Panc1 (cell line): Measurements from ENCODE around the gene LY86. TPM values are rescaled to one million over a fixed set of nuclear protein-coding genes. Genes with fewer than 3 reads are reported as not detected.

Source experiments
- ATAC-seq: fragments of 200-7000 bp; cut with Tn5 transposase; 2 replicates; pipeline ENCODE4 v1.9.1; 2020; ENCODE audit warnings: mild to moderate bottlenecking, moderate library complexity
- BruUV-seq: library from RNA; stranded (reverse); fragments of 400-500 nt; replicated peaks from 2 replicates; lab custom pipeline; 2021; lab: Mats Ljungman, UMichigan
- CTCF ChIA-PET: fragments of 300-600 bp; sonication (Branson Sonifier 250); formaldehyde crosslinking; loops from one replicate; lab custom pipeline; 2022; ENCODE audit warnings: antibody characterized with exemption; lab: Charles Lee
- POLR2A ChIA-PET: fragments of 300-600 bp; sonication (Branson Sonifier 250); formaldehyde crosslinking; loops from one replicate; lab custom pipeline; 2022; ENCODE audit warnings: antibody characterized with exemption; lab: Charles Lee
- DNase-seq: peaks from one replicate; pipeline ENCODE4 v3.0.0-alpha.2; 2010; ENCODE audit warnings: low read depth, low spot score
- H3K27ac ChIP-seq: 2 replicates; pipeline ENCODE4 v1.5.1; 2011; ENCODE audit warnings: mild to moderate bottlenecking, low read length, inconsistent platforms
- H3K27me3 ChIP-seq: fragments of 200-500 bp; sonication (Bioruptor generic); 2 replicates; pipeline ENCODE4 v1.6.0; 2014; ENCODE audit warnings: low read length, inconsistent platforms; ENCODE audit not compliant: control insufficient read depth, insufficient read depth
- H3K36me3 ChIP-seq: fragments of 200-500 bp; sonication (Bioruptor generic); 2 replicates; pipeline ENCODE4 v1.5.1; 2014; ENCODE audit warnings: inconsistent platforms, mild to moderate bottlenecking, low read length, moderate library complexity; ENCODE audit not compliant: control insufficient read depth, insufficient read depth
- H3K4me1 ChIP-seq: 2 replicates; pipeline ENCODE4 v1.5.1; 2011; ENCODE audit warnings: inconsistent platforms, mild to moderate bottlenecking, low read length, moderate library complexity; ENCODE audit not compliant: control insufficient read depth, insufficient read depth
- H3K4me3 ChIP-seq, 2 experiments: 2 replicates each; pipeline ENCODE4 v1.5.1; 2011 to 2012; ENCODE audit warnings: low read depth in 2 of 2, low read length in 2 of 2, mild to moderate bottlenecking in 2 of 2, inconsistent platforms in 1 of 2, moderate library complexity in 1 of 2
- H3K9me3 ChIP-seq: fragments of 200-500 bp; sonication (Bioruptor generic); 2 replicates; pipeline ENCODE4 v1.5.1; 2014; ENCODE audit warnings: low read depth, mild to moderate bottlenecking, inconsistent platforms, low read length, moderate library complexity; ENCODE audit not compliant: control insufficient read depth, insufficient read depth
- POLR2AphosphoS5 ChIP-seq: IDR thresholded peaks from 2 replicates; pipeline ENCODE4 v1.6.1; 2012; ENCODE audit warnings: mild to moderate bottlenecking, low read depth, low read length, moderate library complexity
- REST ChIP-seq, 2 experiments: IDR thresholded peaks; 2 replicates each; pipeline ENCODE4 v1.6.1; 2011 to 2012; ENCODE audit warnings: low read depth in 2 of 2, control low read depth in 1 of 2, low read length in 1 of 2, mild to moderate bottlenecking in 1 of 2, moderate library complexity in 1 of 2; ENCODE audit not compliant: insufficient read depth in 1 of 2
- SIN3A ChIP-seq: IDR thresholded peaks from 2 replicates; pipeline ENCODE4 v1.6.1; 2012; ENCODE audit warnings: low read depth, mild to moderate bottlenecking, low read length, moderate library complexity, borderline replicate concordance; ENCODE audit not compliant: insufficient read depth
- TCF7L2 ChIP-seq: IDR thresholded peaks from 2 replicates; pipeline ENCODE4 v1.6.1; 2011; ENCODE audit warnings: mild to moderate bottlenecking, low read depth, low read length, inconsistent platforms
- in situ Hi-C: cut with HindIII; loops from 2 replicates; pipeline ENCODE4 v1.10.0; 2016; ENCODE audit warnings: low sequenced_read_pairs, low pct_unique_long_range_greater_than_20kb
- intact Hi-C: fragments of 100-400 bp; cut with micrococcal nuclease; formaldehyde crosslinking; loops from one replicate; pipeline ENCODE4 v1.10.0; 2022; ENCODE audit not compliant: unreplicated experiment
- total RNA-seq: library from RNA; stranded (reverse); gene quantifications from one replicate; pipeline ENCODE4 v1.2.1, GENCODE V29; 2021; ENCODE audit not compliant: unreplicated experiment
- TF ChIP-seq, protein P1 (sequence below): fragments of 450-650 bp; IDR thresholded peaks from 2 replicates; pipeline ENCODE4 v1.5.1; 2017; ENCODE audit warnings: mild to moderate bottlenecking

LY86 gene
- total RNA-seq, 1 experiment from 2014 or later, result not detected

- in situ Hi-C loops (no loop called here), intact Hi-C loops (no loop called here)
Measured at GRCh38 chr6:6595025-6595424, 6.5 kb downstream of the LY86 start.

GRCh38 chr6:6595952-6596351 lies 7.4 kb downstream of the LY86 start:
- POLR2A ChIA-PET, result no interaction called here
- Histone ChIP-seq H3K4me1 (no peaks in the 10 kb centered on the region), H3K36me3 (no peaks in the 10 kb centered on the region), H3K4me3 (no peak overlapping the region), H3K27ac (no peak overlapping the region), H3K27me3 (peaks cover 4% of the 10 kb centered on the region), H3K9me3 (no peaks in the 10 kb centered on the region)
- no TSS peak for BruUV-seq
- in situ Hi-C loops, result no loop called here
- CTCF ChIA-PET, result no interaction called here
- intact Hi-C loops, result no loop called here
- no peak for TF ChIP-seq TCF7L2
- TF ChIP-seq POLR2AphosphoS5, result no peak
- TF ChIP-seq REST (IDR thresholded peaks at IDR 0.05; ENCODE audit: insufficient read depth in 1 of 2, low read depth in 2 of 2, low read length in 1 of 2), result no peak
- TF ChIP-seq SIN3A, result no peak
- TF ChIP-seq, protein P1, sequence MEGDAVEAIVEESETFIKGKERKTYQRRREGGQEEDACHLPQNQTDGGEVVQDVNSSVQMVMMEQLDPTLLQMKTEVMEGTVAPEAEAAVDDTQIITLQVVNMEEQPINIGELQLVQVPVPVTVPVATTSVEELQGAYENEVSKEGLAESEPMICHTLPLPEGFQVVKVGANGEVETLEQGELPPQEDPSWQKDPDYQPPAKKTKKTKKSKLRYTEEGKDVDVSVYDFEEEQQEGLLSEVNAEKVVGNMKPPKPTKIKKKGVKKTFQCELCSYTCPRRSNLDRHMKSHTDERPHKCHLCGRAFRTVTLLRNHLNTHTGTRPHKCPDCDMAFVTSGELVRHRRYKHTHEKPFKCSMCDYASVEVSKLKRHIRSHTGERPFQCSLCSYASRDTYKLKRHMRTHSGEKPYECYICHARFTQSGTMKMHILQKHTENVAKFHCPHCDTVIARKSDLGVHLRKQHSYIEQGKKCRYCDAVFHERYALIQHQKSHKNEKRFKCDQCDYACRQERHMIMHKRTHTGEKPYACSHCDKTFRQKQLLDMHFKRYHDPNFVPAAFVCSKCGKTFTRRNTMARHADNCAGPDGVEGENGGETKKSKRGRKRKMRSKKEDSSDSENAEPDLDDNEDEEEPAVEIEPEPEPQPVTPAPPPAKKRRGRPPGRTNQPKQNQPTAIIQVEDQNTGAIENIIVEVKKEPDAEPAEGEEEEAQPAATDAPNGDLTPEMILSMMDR, result no peak
- no peak for DNase-seq
- ATAC-seq, result no peak

More at GRCh38 chr6:6595025-6595424, 6.5 kb downstream of the LY86 start:
- TF ChIP-seq TCF7L2, result no peak
- no peak for TF ChIP-seq POLR2AphosphoS5
- no peak for TF ChIP-seq REST (IDR thresholded peaks at IDR 0.05; ENCODE audit: insufficient read depth in 1 of 2, low read depth in 2 of 2, low read length in 1 of 2)
- no peak for TF ChIP-seq SIN3A
- TF ChIP-seq, protein P1, result no peak
- H3K9me3 ChIP-seq, result no peaks in the 10 kb centered on the region
- no peak overlapping the region for H3K4me3 ChIP-seq
- no peak for ATAC-seq
- DNase-seq, result no peak
- no peaks in the 10 kb centered on the region for H3K4me1 ChIP-seq
- no TSS peak for BruUV-seq
- POLR2A ChIA-PET, result no interaction called here
- CTCF ChIA-PET, result no interaction called here
- H3K27ac ChIP-seq, result no peak overlapping the region
- H3K36me3 ChIP-seq, result no peaks in the 10 kb centered on the region
- peaks cover 4% of the 10 kb centered on the region for H3K27me3 ChIP-seq
